ENCODE data around the gene HOATZ.

Gene HOATZ

GRCh38 chr11:111490496-111490895 is 24.1 kb upstream of the HOATZ start:
- Histone ChIP-seq H3K4me3 (ENCODE audit: low read length) (no peak overlapping the region), H3K36me3 (ENCODE audit: control insufficient read depth, insufficient read depth, low read length) (no peaks in the 10 kb centered on the region), H3K4me1 (ENCODE audit: control insufficient read depth, insufficient read depth, low read length) (peaks cover 2% of the 10 kb centered on the region), H3K9me3 (ENCODE audit: control insufficient read depth, insufficient read depth, low read length) (no peaks in the 10 kb centered on the region), H3K27ac (ENCODE audit: low read length) (no peak overlapping the region), H3K27me3 (ENCODE audit: control insufficient read depth, insufficient read depth, low read length) (no peaks in the 10 kb centered on the region)
- no CpG with 5 or more reads among the region's 1 CpG for WGBS (ENCODE audit: insufficient coverage, insufficient read length)
- no peak for DNase-seq (ENCODE audit: low read depth, low spot score)

- no peak overlapping the region for H3K27ac ChIP-seq (ENCODE audit: low read length)
- no peaks in the 10 kb centered on the region for H3K9me3 ChIP-seq (ENCODE audit: control insufficient read depth, insufficient read depth, low read length)
- no peaks in the 10 kb centered on the region for H3K36me3 ChIP-seq (ENCODE audit: control insufficient read depth, insufficient read depth, low read length)
- DNase-seq (ENCODE audit: low read depth, low spot score) = no peak
- no CpG with 5 or more reads among the region's 1 CpG for WGBS (ENCODE audit: insufficient coverage, insufficient read length)
- H3K27me3 ChIP-seq (ENCODE audit: control insufficient read depth, insufficient read depth, low read length) = no peaks in the 10 kb centered on the region
- H3K4me1 ChIP-seq (ENCODE audit: control insufficient read depth, insufficient read depth, low read length) = peaks cover 2% of the 10 kb centered on the region
- no peak overlapping the region for H3K4me3 ChIP-seq (ENCODE audit: low read length)
Measured at GRCh38 chr11:111494040-111494439, 20.5 kb upstream of the HOATZ start.

DNA sequence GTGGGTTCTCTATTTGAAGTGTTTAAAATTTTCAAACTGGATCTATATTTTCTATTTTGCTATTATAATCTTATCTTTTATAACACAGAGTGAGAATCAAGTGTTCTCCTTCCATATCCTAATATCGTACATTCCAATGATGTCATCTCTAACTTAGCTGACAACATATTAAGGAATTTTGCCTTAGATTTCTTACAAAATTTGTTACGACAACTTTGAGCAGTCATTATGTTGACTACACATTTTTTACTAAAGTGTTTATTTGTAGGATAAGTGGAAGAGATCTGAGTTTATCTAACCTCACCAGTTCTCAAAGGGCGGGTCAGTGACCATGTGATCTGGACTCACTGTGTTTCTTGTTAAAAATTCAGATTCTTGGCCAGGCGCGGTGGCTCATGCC is 15.1 kb upstream of the HOATZ start:
- no peak for DNase-seq (ENCODE audit: low read depth, low spot score)
- no peaks in the 10 kb centered on the region for H3K4me1 ChIP-seq (ENCODE audit: control insufficient read depth, insufficient read depth, low read length)
- H3K4me3 ChIP-seq (ENCODE audit: low read length) = no peak overlapping the region
- H3K27ac ChIP-seq (ENCODE audit: low read length) = no peak overlapping the region
- no CpG with 5 or more reads among the region's 5 CpGs for WGBS (ENCODE audit: insufficient coverage, insufficient read length)
- no peaks in the 10 kb centered on the region for H3K36me3 ChIP-seq (ENCODE audit: control insufficient read depth, insufficient read depth, low read length)
- H3K9me3 ChIP-seq (ENCODE audit: control insufficient read depth, insufficient read depth, low read length) = no peaks in the 10 kb centered on the region; the same call in 1 of the 2 replicates
- no peaks in the 10 kb centered on the region for H3K27me3 ChIP-seq (ENCODE audit: control insufficient read depth, insufficient read depth, low read length)

DNA sequence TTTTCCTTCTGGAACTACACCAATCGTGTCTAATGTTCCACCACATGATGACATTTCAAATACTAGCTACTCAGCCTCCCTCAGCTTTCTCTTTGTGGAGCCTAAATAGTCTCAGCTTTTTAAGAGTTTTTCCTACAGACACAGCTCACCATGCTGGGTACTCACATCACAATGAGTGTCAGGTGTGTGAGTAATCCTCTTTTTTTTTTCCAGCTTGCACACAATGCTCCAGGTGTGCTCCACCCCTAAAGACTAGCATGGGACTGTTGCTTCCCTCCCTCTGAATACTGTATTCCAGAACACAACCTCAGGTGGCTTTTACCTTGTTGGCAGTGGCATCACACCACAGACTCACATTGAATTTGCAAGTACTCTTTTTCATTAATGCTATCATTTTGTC is 14.1 kb upstream of the HOATZ start:
- H3K27me3 ChIP-seq (ENCODE audit: control insufficient read depth, insufficient read depth, low read length) = no peaks in the 10 kb centered on the region
- DNase-seq (ENCODE audit: low read depth, low spot score) = no peak
- no peaks in the 10 kb centered on the region; the same call in 1 of the 2 replicates for H3K9me3 ChIP-seq (ENCODE audit: control insufficient read depth, insufficient read depth, low read length)
- no peak overlapping the region for H3K27ac ChIP-seq (ENCODE audit: low read length)
- H3K4me1 ChIP-seq (ENCODE audit: control insufficient read depth, insufficient read depth, low read length) = no peaks in the 10 kb centered on the region
- no peaks in the 10 kb centered on the region for H3K36me3 ChIP-seq (ENCODE audit: control insufficient read depth, insufficient read depth, low read length)
- H3K4me3 ChIP-seq (ENCODE audit: low read length) = no peak overlapping the region
- no CpG with 5 or more reads among the region's 1 CpG for WGBS (ENCODE audit: insufficient coverage, insufficient read length)

DNA sequence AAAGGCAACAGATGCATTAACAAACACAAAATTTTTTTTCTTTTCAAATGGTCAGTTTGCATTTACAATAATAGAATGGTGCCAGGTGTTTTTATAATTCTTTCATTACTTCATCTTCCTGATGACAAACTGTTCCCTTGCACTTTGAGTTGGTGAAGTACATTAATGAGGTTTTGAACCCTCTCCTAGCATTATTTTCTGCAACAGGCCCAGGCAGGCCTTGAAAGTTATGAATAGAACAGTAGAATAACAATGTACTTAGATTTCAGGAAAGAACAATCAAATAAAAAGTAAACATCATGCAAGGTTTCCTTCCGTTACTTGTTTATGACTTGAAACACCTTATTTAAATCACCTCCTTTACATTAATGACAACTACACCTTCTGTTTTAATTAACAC is 12.0 kb upstream of the HOATZ start:
- Histone ChIP-seq H3K4me3 (ENCODE audit: low read length) (no peak overlapping the region), H3K36me3 (ENCODE audit: control insufficient read depth, insufficient read depth, low read length) (no peaks in the 10 kb centered on the region), H3K4me1 (ENCODE audit: control insufficient read depth, insufficient read depth, low read length) (no peaks in the 10 kb centered on the region), H3K27me3 (ENCODE audit: control insufficient read depth, insufficient read depth, low read length) (no peaks in the 10 kb centered on the region), H3K27ac (ENCODE audit: low read length) (no peak overlapping the region), H3K9me3 (ENCODE audit: control insufficient read depth, insufficient read depth, low read length) (no peaks in the 10 kb centered on the region; the same call in 1 of the 2 replicates)
- DNase-seq (ENCODE audit: low read depth, low spot score) = no peak
- WGBS (ENCODE audit: insufficient coverage, insufficient read length) = 100% methylated on average over 1 of the region's 1 CpG

GRCh38 chr11:111510311-111510710 is 4.3 kb upstream of the HOATZ start:
- WGBS (ENCODE audit: insufficient coverage, insufficient read length) = no CpG with 5 or more reads among the region's 1 CpG
- no peak for DNase-seq (ENCODE audit: low read depth, low spot score)
- Histone ChIP-seq H3K27ac (ENCODE audit: low read length) (no peak overlapping the region), H3K9me3 (ENCODE audit: control insufficient read depth, insufficient read depth, low read length) (no peaks in the 10 kb centered on the region), H3K4me1 (ENCODE audit: control insufficient read depth, insufficient read depth, low read length) (peaks cover 2% of the 10 kb centered on the region; the same call in 1 of the 2 replicates), H3K27me3 (ENCODE audit: control insufficient read depth, insufficient read depth, low read length) (peaks cover 11% of the 10 kb centered on the region; the same call in 1 of the 2 replicates), H3K4me3 (ENCODE audit: low read length) (no peak overlapping the region), H3K36me3 (ENCODE audit: control insufficient read depth, insufficient read depth, low read length) (no peaks in the 10 kb centered on the region)

DNA sequence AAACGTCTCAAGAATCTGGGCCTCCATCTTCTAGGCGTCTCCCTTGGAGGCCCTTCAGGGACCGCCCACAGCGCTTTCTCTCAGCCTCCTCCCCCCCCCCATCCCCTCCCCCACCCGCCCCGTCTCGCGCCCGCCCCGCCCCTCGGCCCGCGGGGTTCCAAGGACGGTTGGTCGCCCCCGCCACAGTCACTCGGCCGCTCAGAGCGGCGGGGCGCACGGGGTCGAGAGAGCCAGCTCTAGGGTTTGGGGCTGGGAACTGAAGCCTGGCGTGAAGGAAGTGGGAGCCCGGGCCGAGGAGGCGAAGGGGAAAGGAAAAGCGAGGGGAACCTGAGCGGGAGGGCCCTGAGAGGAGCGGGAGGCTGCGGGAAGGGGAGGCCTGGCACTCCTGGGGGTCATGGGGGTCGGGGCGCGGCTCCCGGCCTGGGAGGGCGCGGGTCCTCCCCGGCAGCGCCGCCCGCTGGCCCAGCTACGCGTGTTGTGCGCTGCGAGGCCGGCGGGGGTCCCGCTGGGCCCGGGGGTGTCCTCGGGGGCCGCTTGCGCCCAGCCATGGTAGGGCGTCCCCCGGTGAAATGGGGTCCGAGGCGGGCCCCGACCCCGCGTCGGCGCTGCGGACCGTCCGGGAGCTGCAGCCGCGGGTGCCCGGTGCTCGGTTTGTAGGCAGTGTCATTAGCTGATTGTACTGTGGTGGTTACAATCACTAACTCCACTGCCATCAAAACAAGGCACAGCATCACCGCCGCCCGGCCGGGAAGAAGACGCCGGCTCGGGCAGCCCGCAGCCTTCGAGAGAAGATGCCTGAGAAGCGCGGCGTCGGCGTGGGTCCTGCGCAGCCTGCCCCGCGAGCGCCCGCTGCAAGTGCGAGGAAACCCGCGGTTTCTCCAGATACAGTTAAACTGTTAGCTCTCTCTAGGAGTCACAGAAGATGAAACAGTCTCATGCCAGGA is 2.0 kb upstream of the HOATZ start, which contains the start of gene BTG4:
TSS of gene BTG4 (minus strand) at position 91 of the 944 bp plus-strand sequence. CDS start 13,610 bp downstream, outside the sequence.
- WGBS (ENCODE audit: insufficient coverage, insufficient read length) = no CpG with 5 or more reads among the region's 90 CpGs

GRCh38 chr11:111513240-111513605 is 1.4 kb upstream of the HOATZ start:
- Histone ChIP-seq H3K4me3 (ENCODE audit: low read length) (no peak overlapping the region; the same call in 1 of the 2 replicates), H3K27me3 (ENCODE audit: control insufficient read depth, insufficient read depth, low read length) (peaks cover 11% of the 10 kb centered on the region; the same call in 1 of the 2 replicates), H3K27ac (ENCODE audit: low read length) (no peak overlapping the region), H3K9me3 (ENCODE audit: control insufficient read depth, insufficient read depth, low read length) (no peaks in the 10 kb centered on the region), H3K4me1 (ENCODE audit: control insufficient read depth, insufficient read depth, low read length) (peaks cover 2% of the 10 kb centered on the region; the same call in 1 of the 2 replicates), H3K36me3 (ENCODE audit: control insufficient read depth, insufficient read depth, low read length) (no peaks in the 10 kb centered on the region)
- WGBS (ENCODE audit: insufficient coverage, insufficient read length) = no CpG with 5 or more reads among the region's 6 CpGs
- no peak for DNase-seq (ENCODE audit: low read depth, low spot score)

More for the DNA sequence above, 2.0 kb upstream of the HOATZ start, which contains the start of gene BTG4:
- Histone ChIP-seq H3K4me3 (ENCODE audit: low read length) (peak within 1 kb of the TSS; percentile 56), H3K27me3 (ENCODE audit: control insufficient read depth, insufficient read depth, low read length) (peaks cover 11% of the 10 kb centered on the region; the same call in 1 of the 2 replicates), H3K4me1 (ENCODE audit: control insufficient read depth, insufficient read depth, low read length) (peaks cover 2% of the 10 kb centered on the region; the same call in 1 of the 2 replicates), H3K27ac (ENCODE audit: low read length) (no peak within 1 kb of the TSS), H3K9me3 (ENCODE audit: control insufficient read depth, insufficient read depth, low read length) (no peaks in the 10 kb centered on the region), H3K36me3 (ENCODE audit: control insufficient read depth, insufficient read depth, low read length) (no peaks in the 10 kb centered on the region)
- DNase-seq (ENCODE audit: low read depth, low spot score) = no peak

- H3K27ac ChIP-seq (ENCODE audit: low read length) = no peak overlapping the region
- peaks cover 11% of the 10 kb centered on the region; the same call in 1 of the 2 replicates for H3K27me3 ChIP-seq (ENCODE audit: control insufficient read depth, insufficient read depth, low read length)
- peaks cover 2% of the 10 kb centered on the region; the same call in 1 of the 2 replicates for H3K4me1 ChIP-seq (ENCODE audit: control insufficient read depth, insufficient read depth, low read length)
- no peaks in the 10 kb centered on the region for H3K36me3 ChIP-seq (ENCODE audit: control insufficient read depth, insufficient read depth, low read length)
- WGBS (ENCODE audit: insufficient coverage, insufficient read length) = no CpG with 5 or more reads among the region's 2 CpGs
- no peak overlapping the region for H3K4me3 ChIP-seq (ENCODE audit: low read length)
- no peaks in the 10 kb centered on the region for H3K9me3 ChIP-seq (ENCODE audit: control insufficient read depth, insufficient read depth, low read length)
- no peak for DNase-seq (ENCODE audit: low read depth, low spot score)
Measured at GRCh38 chr11:111515591-111515990, 1.0 kb downstream of the HOATZ start.

GRCh38 chr11:111518668-111519067 is 4.1 kb downstream of the HOATZ start:
- peaks cover 4% of the 10 kb centered on the region; the same call in 1 of the 2 replicates for H3K27me3 ChIP-seq (ENCODE audit: control insufficient read depth, insufficient read depth, low read length)
- H3K27ac ChIP-seq (ENCODE audit: low read length) = no peak overlapping the region
- no peaks in the 10 kb centered on the region for H3K9me3 ChIP-seq (ENCODE audit: control insufficient read depth, insufficient read depth, low read length)
- H3K4me1 ChIP-seq (ENCODE audit: control insufficient read depth, insufficient read depth, low read length) = no peaks in the 10 kb centered on the region
- no CpG with 5 or more reads among the region's 1 CpG for WGBS (ENCODE audit: insufficient coverage, insufficient read length)
- H3K36me3 ChIP-seq (ENCODE audit: control insufficient read depth, insufficient read depth, low read length) = no peaks in the 10 kb centered on the region
- DNase-seq (ENCODE audit: low read depth, low spot score) = no peak
- no peak overlapping the region for H3K4me3 ChIP-seq (ENCODE audit: low read length)
